Measurements from ENCODE around the gene TFEB. TPM values are rescaled to one million over a fixed set of nuclear protein-coding genes. Genes with fewer than 3 reads are reported as not detected.

The TFEB gene
- total and polyA plus RNA-seq, 7 donors, result 16.1 to 65.2 (median 40.9) TPM

GRCh38 chr6:41639809-41640371 is 95.5 kb downstream of the TFEB start:
- intact Hi-C loops (cut with DNase I), result no loop called here
- Histone ChIP-seq H3K36me3 (ENCODE audit: insufficient read depth in 1 of 2, low read depth in 1 of 2) (no peaks in the 10 kb centered on the region), H3K27me3 (ENCODE audit: insufficient read depth in 3 of 3, low read length in 2 of 3) (peaks cover 0 to 56% (median 32%) of the 10 kb centered on the region in 3 donors), H3K4me1 (peaks cover 10% of the 10 kb centered on the region), H3K27ac (no peak overlapping the region), H3K9me3 (no peaks in the 10 kb centered on the region), H3K4me3 (no peak overlapping the region)
- DNase-seq, result no peak
- TF ChIP-seq CTCF (IDR thresholded peaks at IDR 0.05), result no peak
- 35 to 57% (median 41%) methylated on average over 8 of the region's 8 CpGs for WGBS, 3 donors
- no peak for ATAC-seq

- WGBS, 3 donors, result 12 to 14% (median 13%) methylated on average over 39 to 40 of the region's 40 CpGs
- no peaks in the 10 kb centered on the region for H3K36me3 ChIP-seq (ENCODE audit: insufficient read depth in 1 of 2, low read depth in 1 of 2)
- H3K27ac ChIP-seq, result no peak overlapping the region
- peak overlapping the region; percentile 64 for H3K4me3 ChIP-seq
- H3K4me1 ChIP-seq, result peaks cover 10% of the 10 kb centered on the region
- TF ChIP-seq CTCF (IDR thresholded peaks at IDR 0.05), result no peak
- H3K27me3 ChIP-seq (ENCODE audit: insufficient read depth in 3 of 3, low read length in 2 of 3), result peaks cover 0 to 56% (median 32%) of the 10 kb centered on the region in 3 donors
- DNase-seq (no peak), ATAC-seq (peak in 3 of 4 donors; percentile 11 to 49 (median 15))
- intact Hi-C loops (cut with DNase I), result no loop called here
- H3K9me3 ChIP-seq, result no peaks in the 10 kb centered on the region
Observed at GRCh38 chr6:41638935-41639808, 96.2 kb downstream of the TFEB start.

DNA sequence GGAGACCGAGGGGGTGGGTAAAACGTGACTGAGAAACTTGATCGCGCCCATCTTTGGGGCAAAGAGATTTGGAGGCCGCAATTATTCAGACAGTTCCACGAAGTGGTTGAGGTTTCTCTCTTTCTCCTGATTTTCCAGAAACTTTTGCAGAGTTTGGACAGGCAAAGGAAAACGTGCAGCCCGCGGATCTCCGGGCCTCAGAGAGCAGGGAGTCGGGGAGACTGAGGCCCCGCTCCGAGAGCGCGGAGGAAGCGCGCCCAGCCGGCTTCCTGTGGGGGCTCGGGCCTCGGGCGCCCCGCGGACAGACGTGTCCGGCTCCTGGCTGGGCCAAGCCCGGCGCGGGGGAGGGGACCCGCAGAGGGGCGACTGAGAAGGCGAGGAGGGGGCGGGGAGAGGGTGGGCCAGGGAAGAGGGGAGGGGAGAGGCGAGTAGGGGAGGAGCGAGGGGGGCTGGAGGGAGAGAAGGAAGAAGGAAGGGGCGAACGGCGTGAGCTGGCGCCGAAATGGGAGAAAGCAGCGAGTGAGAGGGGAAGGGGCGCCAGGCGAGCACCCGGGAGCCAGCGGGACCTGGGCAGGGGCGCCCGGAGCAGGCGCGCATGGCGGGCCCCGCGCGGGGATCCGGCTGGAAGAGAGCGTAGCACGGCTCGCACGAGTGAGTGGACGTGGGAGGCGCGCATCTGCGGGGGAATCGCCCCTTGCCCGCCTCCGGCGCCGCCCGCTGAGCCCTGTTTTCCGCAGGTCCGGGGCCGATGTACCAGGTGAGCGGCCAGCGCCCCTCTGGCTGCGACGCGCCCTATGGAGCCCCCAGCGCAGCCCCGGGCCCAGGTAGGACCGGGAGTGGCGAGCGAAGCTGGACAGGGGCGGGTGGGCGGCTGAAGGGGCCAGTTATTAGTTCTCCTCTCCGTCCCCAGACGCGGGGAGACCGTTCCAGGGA is 97.1 kb downstream of the TFEB start, which contains the start of gene MDFI:
Gene MDFI, plus strand, starts transcription at position 467 of the 933 bp plus-strand sequence. Its CDS starts 282 bp downstream, at position 749.
- Histone ChIP-seq H3K9me3 (no peaks in the 10 kb centered on the region), H3K4me3 (peak within 1 kb of the TSS; percentile 64), H3K4me1 (peaks cover 10% of the 10 kb centered on the region), H3K36me3 (ENCODE audit: insufficient read depth in 1 of 2, low read depth in 1 of 2) (no peaks in the 10 kb centered on the region), H3K27ac (no peak within 1 kb of the TSS), H3K27me3 (ENCODE audit: insufficient read depth in 3 of 3, low read length in 2 of 3) (peaks cover 0 to 56% (median 32%) of the 10 kb centered on the region in 3 donors)
- no peak for DNase-seq
- 1 to 2% (median 1%) methylated on average over 43 to 86 of the region's 86 CpGs for WGBS, 3 donors
- peak; percentile 21 to 47 (median 23) for ATAC-seq
- no peak for TF ChIP-seq CTCF (IDR thresholded peaks at IDR 0.05)
- intact Hi-C loops (cut with DNase I), result no loop called here

DNA sequence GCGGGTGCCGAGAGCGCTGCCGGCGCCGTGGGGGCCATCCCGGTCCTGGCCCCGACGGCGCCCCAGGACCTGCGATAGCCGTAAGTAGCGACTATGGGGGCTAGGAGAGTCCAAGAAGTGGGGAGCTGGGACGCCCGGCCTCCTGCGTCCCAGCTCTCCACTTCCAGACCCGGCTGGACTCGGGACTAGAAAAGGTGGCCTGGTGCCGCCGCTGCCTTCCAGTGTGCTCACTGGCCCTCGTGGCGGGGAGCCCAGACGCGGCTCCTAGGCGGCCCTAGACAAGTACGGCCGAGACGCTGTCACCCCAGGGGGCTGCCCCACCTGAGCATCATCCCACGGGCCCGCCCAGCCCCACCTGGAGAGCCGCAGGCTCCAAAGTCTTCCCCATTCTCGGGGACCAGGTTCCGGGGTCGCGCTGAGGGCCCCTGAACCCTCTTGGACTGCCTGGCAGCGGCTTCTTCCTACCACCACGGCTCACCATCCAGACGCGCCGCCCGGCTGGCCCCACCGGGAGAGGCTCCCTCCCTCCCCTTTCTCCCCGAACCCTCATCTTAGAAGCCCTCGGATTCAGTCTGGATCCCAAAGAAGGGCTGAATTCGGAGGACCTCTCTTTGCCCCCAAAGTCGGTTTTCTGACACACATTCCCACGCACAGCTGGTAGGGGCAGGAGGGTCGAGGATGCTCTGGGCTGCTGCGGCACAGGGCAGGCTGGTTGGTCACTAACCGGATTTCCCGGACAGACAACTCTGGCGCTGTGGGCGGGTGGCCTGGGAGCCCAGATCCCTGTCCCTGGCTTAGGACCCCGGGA is 98.0 kb downstream of the TFEB start:
- intact Hi-C loops (cut with DNase I), result no loop called here
- H3K9me3 ChIP-seq, result no peaks in the 10 kb centered on the region
- ATAC-seq (no peak), DNase-seq (no peak)
- peaks cover 0 to 58% (median 32%) of the 10 kb centered on the region in 3 donors for H3K27me3 ChIP-seq (ENCODE audit: insufficient read depth in 3 of 3, low read length in 2 of 3)
- H3K4me1 ChIP-seq, result peaks cover 10% of the 10 kb centered on the region
- no peak for TF ChIP-seq CTCF (IDR thresholded peaks at IDR 0.05)
- H3K36me3 ChIP-seq (ENCODE audit: insufficient read depth in 1 of 2, low read depth in 1 of 2), result no peaks in the 10 kb centered on the region
- H3K27ac ChIP-seq, result no peak overlapping the region
- WGBS, 3 donors, result 36 to 41% (median 38%) methylated on average over 47 to 54 of the region's 54 CpGs
- H3K4me3 ChIP-seq, result peak overlapping the region; percentile 64

Measured in psoas muscle (tissue), 8 donors.